ENCODE results near the gene EBF4.

GRCh38 chr20:2709205-2709981 is 16.8 kb downstream of the EBF4 start:
- TF ChIP-seq CTCF (IDR thresholded peaks at IDR 0.05) = no peak
- TF ChIP-seq POLR2A (IDR thresholded peaks at IDR 0.05) = no peak
